Ectodermal cell (in vitro differentiated cells): ENCODE results near the gene CD68.

ENCODE experiments used
- H3K27ac ChIP-seq: 2 replicates; pipeline ENCODE4 v1.7.0; 2013; ENCODE audit warnings: mild to moderate bottlenecking, low read depth, low read length; ENCODE audit not compliant: insufficient read depth, poor library complexity, severe bottlenecking
- H3K27me3 ChIP-seq: 2 replicates; pipeline ENCODE4 v1.7.0; 2013; ENCODE audit warnings: mild to moderate bottlenecking, low read length; ENCODE audit not compliant: insufficient read depth, control insufficient read depth, poor library complexity, severe bottlenecking
- H3K36me3 ChIP-seq: one replicate; pipeline ENCODE4 v1.7.0; 2013; ENCODE audit warnings: low read length; ENCODE audit not compliant: control insufficient read depth, insufficient read depth
- H3K4me1 ChIP-seq: one replicate; pipeline ENCODE4 v1.7.0; 2013; ENCODE audit warnings: low read length; ENCODE audit not compliant: control insufficient read depth, insufficient read depth
- H3K4me3 ChIP-seq: 2 replicates; pipeline ENCODE4 v1.7.0; 2013; ENCODE audit warnings: low read depth, low read length, control low read depth; ENCODE audit not compliant: insufficient read depth
- H3K9me3 ChIP-seq: 2 replicates; pipeline ENCODE4 v1.7.0; 2013; ENCODE audit warnings: mild to moderate bottlenecking, low read length, moderate library complexity; ENCODE audit not compliant: control insufficient read depth
- WGBS, 2 experiments: methylation state at CpG; one replicate each; pipeline ENCODE4 v1.1.7; 2013; ENCODE audit warnings: missing lambda C conversion rate in 2 of 2; 5-methylcytosine and 5-hydroxymethylcytosine counted together

The CD68 gene

GRCh38 chr17:7582396-7583252 lies 3.2 kb downstream of the CD68 start:
- 93 to 95% methylated on average over 36 of the region's 36 CpGs for WGBS, 2 experiments
- no peaks in the 10 kb centered on the region for H3K4me1 ChIP-seq
- no peaks in the 10 kb centered on the region for H3K9me3 ChIP-seq
- no peak overlapping the region for H3K4me3 ChIP-seq
- no peaks in the 10 kb centered on the region for H3K27me3 ChIP-seq
- H3K36me3 ChIP-seq = peaks cover 16% of the 10 kb centered on the region
- H3K27ac ChIP-seq = peak overlapping the region; percentile 96

- H3K36me3 ChIP-seq = peaks cover 10% of the 10 kb centered on the region
- peak within 1 kb of the TSS; percentile 96 for H3K27ac ChIP-seq
- H3K4me1 ChIP-seq = no peaks in the 10 kb centered on the region
- H3K9me3 ChIP-seq = no peaks in the 10 kb centered on the region
- WGBS, 2 experiments = 37 to 39% methylated on average over 69 of the region's 69 CpGs
- H3K4me3 ChIP-seq = peak within 1 kb of the TSS; percentile 68
- H3K27me3 ChIP-seq = no peaks in the 10 kb centered on the region
These were observed 4.0 kb downstream of the CD68 start, which contains the start of gene MPDU1 for GRCh38 chr17:7583253-7584109. Gene MPDU1, plus strand, starts transcription at chr17:7583852. Its CDS starts 11 bp downstream, at chr17:7583863.

- H3K4me3 ChIP-seq = no peak overlapping the region
- no peaks in the 10 kb centered on the region for H3K27me3 ChIP-seq
- H3K27ac ChIP-seq = no peak overlapping the region
- H3K36me3 ChIP-seq = peaks cover 19% of the 10 kb centered on the region
- peaks cover 20% of the 10 kb centered on the region for H3K4me1 ChIP-seq
- no peaks in the 10 kb centered on the region for H3K9me3 ChIP-seq
- WGBS, 2 experiments = 87% methylated on average over 9 of the region's 9 CpGs
These were observed 7.4 kb downstream of the CD68 start for GRCh38 chr17:7586673-7587419.

- Histone ChIP-seq H3K4me1 (peaks cover 22% of the 10 kb centered on the region), H3K9me3 (no peaks in the 10 kb centered on the region), H3K27me3 (no peaks in the 10 kb centered on the region), H3K27ac (no peak overlapping the region), H3K36me3 (peaks cover 27% of the 10 kb centered on the region), H3K4me3 (no peak overlapping the region)
- 80 to 87% methylated on average over 12 of the region's 12 CpGs for WGBS, 2 experiments
These were observed 8.1 kb downstream of the CD68 start for GRCh38 chr17:7587420-7588151.

GRCh38 chr17:7588553-7589203 lies 9.2 kb downstream of the CD68 start:
- H3K27me3 ChIP-seq = no peaks in the 10 kb centered on the region
- H3K4me3 ChIP-seq = peak overlapping the region; percentile 38
- H3K36me3 ChIP-seq = peaks cover 38% of the 10 kb centered on the region
- WGBS, 2 experiments = 85 to 90% methylated on average over 30 of the region's 30 CpGs
- no peaks in the 10 kb centered on the region for H3K9me3 ChIP-seq
- H3K27ac ChIP-seq = no peak overlapping the region
- peaks cover 29% of the 10 kb centered on the region for H3K4me1 ChIP-seq

- Histone ChIP-seq H3K36me3 (peaks cover 42% of the 10 kb centered on the region), H3K4me3 (peak overlapping the region; percentile 38), H3K4me1 (peaks cover 29% of the 10 kb centered on the region), H3K27ac (peak overlapping the region; percentile 70), H3K9me3 (no peaks in the 10 kb centered on the region), H3K27me3 (no peaks in the 10 kb centered on the region)
- WGBS, 2 experiments = 49 to 53% methylated on average over 56 of the region's 56 CpGs
These were observed 9.9 kb downstream of the CD68 start for GRCh38 chr17:7589204-7589868.

- Histone ChIP-seq H3K9me3 (no peaks in the 10 kb centered on the region), H3K4me1 (peaks cover 29% of the 10 kb centered on the region), H3K27ac (peak within 1 kb of the TSS; percentile 84), H3K4me3 (peak within 1 kb of the TSS; percentile 38), H3K27me3 (no peaks in the 10 kb centered on the region), H3K36me3 (peaks cover 48% of the 10 kb centered on the region)
- WGBS, 2 experiments = 58 to 68% methylated on average over 23 to 24 of the region's 24 CpGs
These were observed 10.7 kb downstream of the CD68 start, which contains the start of gene SOX15 for GRCh38 chr17:7589891-7590691. Gene SOX15, minus strand, starts transcription at chr17:7590094. Its CDS starts 418 bp downstream, at chr17:7589676.

GRCh38 chr17:7590743-7591142 lies 11.3 kb downstream of the CD68 start:
- Histone ChIP-seq H3K4me3 (no peak overlapping the region), H3K36me3 (peaks cover 54% of the 10 kb centered on the region), H3K27ac (peak overlapping the region; percentile 84), H3K4me1 (peaks cover 29% of the 10 kb centered on the region), H3K9me3 (no peaks in the 10 kb centered on the region), H3K27me3 (no peaks in the 10 kb centered on the region)
- 61 to 62% methylated on average over 4 of the region's 4 CpGs for WGBS, 2 experiments
